OCI-LY3 (cell line): Measurements from ENCODE around the gene DNAJA1.

Source experiments
- H2AFZ ChIP-seq: fragments of 200-600, 300-600 bp; shearing (Covaris generic); 2 replicates; pipeline ENCODE4 v1.6.0; 2014; ENCODE audit warnings: antibody characterized with exemption, low read depth, low read length
- H3K27ac ChIP-seq: fragments of 200-600, 300-600 bp; sonication (generic); 2 replicates; pipeline ENCODE4 v1.5.1; 2014; ENCODE audit warnings: mild to moderate bottlenecking, low read length, moderate library complexity, mixed read lengths
- H3K27me3 ChIP-seq: fragments of 200-600, 300-600 bp; sonication (generic); 2 replicates; pipeline ENCODE4 v1.6.1; 2014; ENCODE audit warnings: low read depth, low read length, mixed read lengths
- H3K36me3 ChIP-seq: fragments of 200-600, 300-600 bp; sonication (generic); replicated peaks from 2 replicates; pipeline ENCODE3; 2014; ENCODE audit warnings: low read depth, low read length, mixed read lengths
- H3K4me1 ChIP-seq: fragments of 300-600, 200-600 bp; sonication (generic); 2 replicates; pipeline ENCODE4 v1.6.1; 2014; ENCODE audit warnings: low read length, mixed read lengths
- H3K4me2 ChIP-seq: fragments of 200-600, 300-600 bp; sonication (generic); 2 replicates; pipeline ENCODE4 v1.6.1; 2014; ENCODE audit warnings: low read length, mixed read lengths
- H3K4me3 ChIP-seq: fragments of 300-600, 200-600 bp; sonication (generic); 2 replicates; pipeline ENCODE4 v1.5.1; 2014; ENCODE audit warnings: antibody characterized with exemption, mild to moderate bottlenecking, low read length, moderate library complexity
- H3K79me2 ChIP-seq: fragments of 300-600, 200-600 bp; shearing (Covaris generic); 2 replicates; pipeline ENCODE4 v1.6.1; 2014; ENCODE audit warnings: mild to moderate bottlenecking, low read length, mixed read lengths
- H3K9ac ChIP-seq: fragments of 300-600, 200-600 bp; shearing (Covaris generic); 2 replicates; pipeline ENCODE4 v1.6.0; 2014; ENCODE audit warnings: mild to moderate bottlenecking, low read length, moderate library complexity
- H3K9me3 ChIP-seq: fragments of 200-600, 300-600 bp; shearing (Covaris generic); 2 replicates; pipeline ENCODE4 v1.6.1; 2014; ENCODE audit warnings: low read length, mixed read lengths; ENCODE audit not compliant: insufficient read depth
- H4K20me1 ChIP-seq: fragments of 200-600, 300-600 bp; sonication (generic); 2 replicates; pipeline ENCODE4 v1.6.1; 2016; ENCODE audit warnings: low read length, mixed read lengths; ENCODE audit not compliant: insufficient read depth
- CTCF ChIP-seq: fragments of 200-600, 300-600 bp; sonication (generic); IDR thresholded peaks from 2 replicates; pipeline ENCODE4 v1.5.1; 2014; ENCODE audit warnings: antibody characterized with exemption, low read length, low read depth
- EZH2phosphoT487 ChIP-seq: fragments of 200-600 bp; shearing (Covaris generic); IDR thresholded peaks from 2 replicates; pipeline ENCODE4 v1.6.1; 2018; ENCODE audit warnings: antibody characterized with exemption, mixed run types, low read depth

DNAJA1 gene

GRCh38 chr9:33041432-33042188, 16.5 kb downstream of the DNAJA1 start:
- H3K4me1 ChIP-seq: peaks cover 16% of the 10 kb centered on the region
- H3K9ac ChIP-seq: no peak overlapping the region
- no peaks in the 10 kb centered on the region for H3K9me3 ChIP-seq
- no peak overlapping the region for H3K4me2 ChIP-seq
- TF ChIP-seq CTCF (no peak), EZH2phosphoT487 (no peak)
- no peaks in the 10 kb centered on the region for H4K20me1 ChIP-seq
- H3K36me3 ChIP-seq: peaks cover 33% of the 10 kb centered on the region
- H3K27me3 ChIP-seq: no peaks in the 10 kb centered on the region
- H3K79me2 ChIP-seq: peaks cover 11% of the 10 kb centered on the region
- no peak overlapping the region for H3K27ac ChIP-seq
- H2AFZ ChIP-seq: no peak overlapping the region
- H3K4me3 ChIP-seq: no peak overlapping the region

- Histone ChIP-seq H3K4me1 (peaks cover 16% of the 10 kb centered on the region), H3K9me3 (no peaks in the 10 kb centered on the region), H3K27me3 (no peaks in the 10 kb centered on the region), H3K27ac (no peak overlapping the region), H2AFZ (no peak overlapping the region), H3K4me2 (no peak overlapping the region), H3K36me3 (peaks cover 31% of the 10 kb centered on the region), H3K4me3 (no peak overlapping the region), H3K9ac (no peak overlapping the region), H4K20me1 (no peaks in the 10 kb centered on the region), H3K79me2 (peaks cover 7% of the 10 kb centered on the region; the same call in 1 of the 2 replicates)
- no peak for TF ChIP-seq EZH2phosphoT487
- no peak for TF ChIP-seq CTCF
Observed at GRCh38 chr9:33042473-33042872, 17.4 kb downstream of the DNAJA1 start.

- peak overlapping the region; percentile 81 for H3K4me2 ChIP-seq
- no peaks in the 10 kb centered on the region for H4K20me1 ChIP-seq
- H3K4me1 ChIP-seq: peaks cover 16% of the 10 kb centered on the region
- no peaks in the 10 kb centered on the region for H3K9me3 ChIP-seq
- H3K9ac ChIP-seq: peak overlapping the region; percentile 55
- peaks cover under 1% of the 10 kb centered on the region; the same call in 1 of the 2 replicates for H3K79me2 ChIP-seq
- H3K36me3 ChIP-seq: peaks cover 27% of the 10 kb centered on the region
- no peak for TF ChIP-seq CTCF
- TF ChIP-seq EZH2phosphoT487: no peak
- H3K27me3 ChIP-seq: no peaks in the 10 kb centered on the region
- H2AFZ ChIP-seq: peak overlapping the region; percentile 54; the same call in 1 of the 2 replicates
- peak overlapping the region; percentile 77 for H3K4me3 ChIP-seq
- peak overlapping the region; percentile 60 for H3K27ac ChIP-seq
Observed at GRCh38 chr9:33043671-33044070, 18.6 kb downstream of the DNAJA1 start.

GRCh38 chr9:33044162-33044673, 19.1 kb downstream of the DNAJA1 start:
- Histone ChIP-seq H3K4me3 (peak overlapping the region; percentile 77), H3K36me3 (peaks cover 29% of the 10 kb centered on the region), H3K9me3 (no peaks in the 10 kb centered on the region), H3K27me3 (no peaks in the 10 kb centered on the region), H4K20me1 (no peaks in the 10 kb centered on the region), H3K9ac (peak overlapping the region; percentile 55), H2AFZ (peak overlapping the region; percentile 54), H3K4me1 (peaks cover 16% of the 10 kb centered on the region), H3K79me2 (no peaks in the 10 kb centered on the region), H3K27ac (peak overlapping the region; percentile 60), H3K4me2 (peak overlapping the region; percentile 81)
- TF ChIP-seq CTCF (no peak), EZH2phosphoT487 (no peak)
